GM12874 (cell line): Measurements from ENCODE around the gene BLOC1S4.

Experiments used
- TF ChIP-seq, protein P1 (sequence below): IDR thresholded peaks from 2 replicates; pipeline ENCODE4 v1.5.1; 2011; ENCODE audit warnings: low read depth, mild to moderate bottlenecking, control low read depth, low read length, moderate library complexity; ENCODE audit not compliant: insufficient read depth

The BLOC1S4 gene

DNA sequence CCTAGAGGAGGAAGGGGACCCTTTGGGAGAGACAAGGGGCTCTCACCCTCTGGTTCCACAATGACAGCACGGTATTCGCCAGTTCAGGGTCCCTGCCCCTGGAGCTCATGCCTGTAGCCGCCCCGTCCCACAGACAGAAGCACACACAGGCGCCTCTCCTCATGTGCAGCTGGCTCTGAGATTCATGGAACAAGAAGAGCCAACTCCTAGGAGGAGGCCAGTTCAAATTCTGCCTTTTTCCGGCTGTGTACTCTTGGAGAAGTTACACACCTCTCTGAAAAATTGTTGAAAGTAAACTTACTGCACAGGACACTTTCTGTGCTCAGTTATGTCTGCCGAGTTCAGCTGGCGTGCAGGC, 15.3 kb downstream of the BLOC1S4 start:
- TF ChIP-seq, protein P1, sequence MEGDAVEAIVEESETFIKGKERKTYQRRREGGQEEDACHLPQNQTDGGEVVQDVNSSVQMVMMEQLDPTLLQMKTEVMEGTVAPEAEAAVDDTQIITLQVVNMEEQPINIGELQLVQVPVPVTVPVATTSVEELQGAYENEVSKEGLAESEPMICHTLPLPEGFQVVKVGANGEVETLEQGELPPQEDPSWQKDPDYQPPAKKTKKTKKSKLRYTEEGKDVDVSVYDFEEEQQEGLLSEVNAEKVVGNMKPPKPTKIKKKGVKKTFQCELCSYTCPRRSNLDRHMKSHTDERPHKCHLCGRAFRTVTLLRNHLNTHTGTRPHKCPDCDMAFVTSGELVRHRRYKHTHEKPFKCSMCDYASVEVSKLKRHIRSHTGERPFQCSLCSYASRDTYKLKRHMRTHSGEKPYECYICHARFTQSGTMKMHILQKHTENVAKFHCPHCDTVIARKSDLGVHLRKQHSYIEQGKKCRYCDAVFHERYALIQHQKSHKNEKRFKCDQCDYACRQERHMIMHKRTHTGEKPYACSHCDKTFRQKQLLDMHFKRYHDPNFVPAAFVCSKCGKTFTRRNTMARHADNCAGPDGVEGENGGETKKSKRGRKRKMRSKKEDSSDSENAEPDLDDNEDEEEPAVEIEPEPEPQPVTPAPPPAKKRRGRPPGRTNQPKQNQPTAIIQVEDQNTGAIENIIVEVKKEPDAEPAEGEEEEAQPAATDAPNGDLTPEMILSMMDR = no peak

DNA sequence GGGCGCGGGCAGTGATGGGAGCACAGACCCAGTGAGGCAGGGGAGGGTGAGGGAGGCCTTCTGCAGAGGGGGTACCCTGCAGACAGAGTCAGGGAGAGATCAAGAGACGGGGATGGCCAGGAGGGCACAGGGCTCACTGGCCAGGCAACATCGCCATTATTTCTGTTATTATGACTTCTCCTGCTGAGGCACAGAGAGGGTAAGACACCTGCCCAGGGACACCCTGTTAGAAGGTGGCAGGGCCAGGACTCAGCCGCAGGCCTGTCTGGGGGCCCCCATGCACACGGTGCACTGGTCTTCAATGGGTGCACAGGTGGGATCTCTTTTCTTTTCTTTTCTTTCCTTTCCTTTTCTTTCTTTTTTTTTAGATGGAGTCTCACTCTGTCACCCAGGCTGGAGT, 15.8 kb downstream of the BLOC1S4 start:
- TF ChIP-seq, protein P1 = no peak

DNA sequence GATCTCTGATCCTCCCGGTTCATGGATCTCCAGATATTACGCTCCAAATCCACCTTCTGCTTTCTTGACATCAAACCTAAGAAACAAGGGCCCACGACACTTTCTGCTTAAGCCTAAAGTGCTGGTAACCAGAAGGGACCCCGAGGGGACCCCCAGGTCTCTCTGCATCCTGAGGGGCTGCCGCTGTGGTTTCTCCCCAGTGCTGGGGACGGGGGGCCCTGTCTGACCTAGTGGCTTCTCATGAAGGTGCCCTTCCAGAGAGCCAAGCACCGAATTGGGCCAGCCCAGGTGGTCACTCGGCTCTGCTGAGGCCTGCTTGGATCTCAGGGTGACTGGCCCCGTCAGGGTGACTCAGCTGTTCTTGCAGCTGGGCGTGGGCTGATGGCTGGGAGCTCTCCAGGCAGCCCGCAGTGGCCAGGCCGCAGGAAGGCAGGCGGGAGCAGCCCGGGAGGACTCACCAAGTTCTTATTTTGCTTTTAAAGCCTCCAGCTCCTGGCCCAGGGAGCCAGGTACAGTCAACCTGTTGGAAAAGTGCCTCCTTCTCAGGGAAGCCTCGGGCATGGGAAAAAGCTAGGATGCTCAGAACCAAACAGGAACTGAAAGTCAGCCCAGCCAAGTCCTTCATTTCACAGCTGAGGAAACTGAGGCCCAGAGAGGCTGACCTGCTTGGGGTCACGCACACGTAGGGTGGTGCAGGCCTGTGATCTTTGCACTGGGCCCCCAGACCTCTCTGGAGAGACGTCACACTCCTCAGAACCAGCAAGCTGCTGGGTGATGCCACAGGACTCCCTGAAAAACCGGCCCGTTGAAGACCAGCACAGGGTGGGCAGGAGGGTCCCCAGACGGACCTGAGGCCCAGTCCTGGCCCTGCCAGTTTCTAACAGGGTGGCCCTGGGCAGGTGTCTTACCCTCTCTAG, 16.7 kb downstream of the BLOC1S4 start:
- TF ChIP-seq, protein P1 = no peak

DNA sequence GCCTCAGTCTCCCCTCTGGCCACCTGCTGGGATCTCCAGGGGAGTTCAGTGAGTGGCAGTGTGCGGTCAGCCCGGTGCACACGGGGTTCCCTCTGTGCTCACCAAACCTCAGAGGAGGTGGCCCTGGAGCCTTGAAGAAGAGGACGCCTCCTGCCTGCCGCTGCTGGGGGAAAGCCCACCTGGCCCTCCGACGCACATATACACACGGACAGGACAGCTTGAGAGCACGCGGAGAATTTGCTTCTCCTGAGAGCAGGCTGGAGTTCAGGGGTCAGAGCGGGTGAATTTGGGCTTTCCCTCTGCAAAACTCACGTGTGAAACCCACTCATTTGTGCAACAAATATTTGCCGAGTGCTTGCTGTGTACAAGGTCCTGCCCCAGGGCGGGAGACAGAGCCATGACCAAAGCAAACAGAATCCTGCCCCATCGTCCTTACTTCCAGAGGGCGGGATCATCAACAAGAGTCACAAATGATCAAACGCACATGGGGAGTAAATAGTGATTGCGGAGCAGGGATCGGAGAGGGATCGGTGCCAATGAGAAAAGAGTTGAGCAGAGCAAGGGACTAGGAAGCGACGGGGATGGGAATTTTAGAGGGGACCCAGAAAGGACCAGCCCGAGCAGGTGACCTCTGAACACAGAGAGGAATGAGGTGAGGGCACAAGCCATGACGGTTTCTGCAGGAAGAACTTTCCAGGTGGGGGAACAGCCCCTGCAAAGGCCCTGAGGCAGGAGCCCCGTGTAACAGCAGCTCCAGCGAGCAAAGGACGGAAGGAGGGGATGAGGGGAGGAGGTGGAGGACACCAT, 17.6 kb downstream of the BLOC1S4 start:
- TF ChIP-seq, protein P1 = no peak

DNA sequence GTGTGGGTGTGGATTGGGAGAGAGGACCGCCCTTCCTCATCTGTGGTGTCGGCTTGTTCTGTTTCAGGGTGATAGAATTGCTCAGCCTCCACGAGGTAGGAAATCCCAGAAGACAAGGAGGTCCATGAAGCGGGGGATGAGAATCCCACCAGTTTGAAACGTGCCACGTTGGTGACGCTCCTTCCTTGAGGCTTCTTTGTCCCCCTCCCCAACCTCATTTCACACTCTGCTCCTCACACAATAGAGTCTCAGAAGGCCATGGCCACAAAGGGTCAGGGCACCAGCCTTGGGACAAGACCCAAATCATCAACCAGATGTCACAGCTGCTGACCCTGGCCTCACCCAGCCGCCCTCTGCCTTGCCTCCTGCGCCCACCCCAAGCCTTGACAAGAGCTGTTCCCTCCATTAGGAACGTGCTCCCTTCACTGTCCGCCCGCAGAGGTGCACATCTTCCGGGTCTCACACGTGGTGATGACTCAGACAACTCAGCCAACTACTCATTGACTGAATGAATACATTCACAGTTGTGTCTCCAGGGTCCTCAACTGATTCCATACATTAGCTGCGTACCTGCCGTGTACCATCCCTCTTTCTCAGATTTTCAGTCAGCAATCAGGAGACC, 18.3 kb downstream of the BLOC1S4 start:
- TF ChIP-seq, protein P1 = no peak

DNA sequence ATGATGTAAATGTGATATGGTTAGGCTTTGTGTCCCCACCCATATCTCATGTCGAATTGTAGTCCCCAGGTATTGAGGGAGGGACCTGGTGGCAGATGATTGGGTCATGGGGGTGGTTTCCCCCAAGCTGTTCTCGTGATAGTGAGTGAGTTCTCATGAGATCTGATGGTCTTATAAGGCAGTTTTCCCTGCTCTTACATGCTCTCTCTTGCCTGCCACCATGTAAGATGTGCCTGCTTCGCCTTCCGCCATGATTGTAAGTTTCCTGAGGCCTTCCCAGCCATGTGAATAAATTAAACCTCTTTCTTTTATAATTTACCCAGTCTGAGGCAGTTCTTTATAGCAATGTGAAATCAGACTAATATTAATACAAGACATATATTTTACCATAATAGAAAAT, 23.9 kb downstream of the BLOC1S4 start:
- TF ChIP-seq, protein P1 = no peak

DNA sequence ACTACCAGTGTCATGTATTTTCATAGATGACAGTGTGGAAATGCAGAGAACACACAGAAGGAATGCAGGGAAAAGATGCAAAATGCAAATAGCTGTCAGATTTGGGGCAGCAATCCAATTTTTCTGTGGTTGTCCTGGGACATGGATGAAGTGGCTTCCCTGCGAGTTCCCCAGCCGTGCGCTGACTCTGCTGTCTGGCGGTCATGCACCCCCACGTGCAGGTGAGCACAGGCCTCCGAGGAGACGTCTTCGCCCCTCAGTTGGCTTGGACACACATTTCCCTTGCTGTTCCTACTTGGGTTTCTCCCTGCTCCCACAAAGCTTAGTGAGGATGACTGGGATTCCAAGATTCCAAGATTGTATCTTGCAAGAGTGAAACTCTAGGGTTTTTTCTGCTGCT, 24.4 kb downstream of the BLOC1S4 start:
- TF ChIP-seq, protein P1 = no peak
